ENCODE data around the gene ARHGDIB.

- no peak for TF ChIP-seq POLR2AphosphoS5 (IDR thresholded peaks at IDR 0.05; ENCODE audit: low read depth)
- TF ChIP-seq, protein P1, sequence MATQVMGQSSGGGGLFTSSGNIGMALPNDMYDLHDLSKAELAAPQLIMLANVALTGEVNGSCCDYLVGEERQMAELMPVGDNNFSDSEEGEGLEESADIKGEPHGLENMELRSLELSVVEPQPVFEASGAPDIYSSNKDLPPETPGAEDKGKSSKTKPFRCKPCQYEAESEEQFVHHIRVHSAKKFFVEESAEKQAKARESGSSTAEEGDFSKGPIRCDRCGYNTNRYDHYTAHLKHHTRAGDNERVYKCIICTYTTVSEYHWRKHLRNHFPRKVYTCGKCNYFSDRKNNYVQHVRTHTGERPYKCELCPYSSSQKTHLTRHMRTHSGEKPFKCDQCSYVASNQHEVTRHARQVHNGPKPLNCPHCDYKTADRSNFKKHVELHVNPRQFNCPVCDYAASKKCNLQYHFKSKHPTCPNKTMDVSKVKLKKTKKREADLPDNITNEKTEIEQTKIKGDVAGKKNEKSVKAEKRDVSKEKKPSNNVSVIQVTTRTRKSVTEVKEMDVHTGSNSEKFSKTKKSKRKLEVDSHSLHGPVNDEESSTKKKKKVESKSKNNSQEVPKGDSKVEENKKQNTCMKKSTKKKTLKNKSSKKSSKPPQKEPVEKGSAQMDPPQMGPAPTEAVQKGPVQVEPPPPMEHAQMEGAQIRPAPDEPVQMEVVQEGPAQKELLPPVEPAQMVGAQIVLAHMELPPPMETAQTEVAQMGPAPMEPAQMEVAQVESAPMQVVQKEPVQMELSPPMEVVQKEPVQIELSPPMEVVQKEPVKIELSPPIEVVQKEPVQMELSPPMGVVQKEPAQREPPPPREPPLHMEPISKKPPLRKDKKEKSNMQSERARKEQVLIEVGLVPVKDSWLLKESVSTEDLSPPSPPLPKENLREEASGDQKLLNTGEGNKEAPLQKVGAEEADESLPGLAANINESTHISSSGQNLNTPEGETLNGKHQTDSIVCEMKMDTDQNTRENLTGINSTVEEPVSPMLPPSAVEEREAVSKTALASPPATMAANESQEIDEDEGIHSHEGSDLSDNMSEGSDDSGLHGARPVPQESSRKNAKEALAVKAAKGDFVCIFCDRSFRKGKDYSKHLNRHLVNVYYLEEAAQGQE (IDR thresholded peaks at IDR 0.05; ENCODE audit: insufficient replicate concordance, low read depth) = no peak
Measured at GRCh38 chr12:14988035-14988434, 26.6 kb upstream of the ARHGDIB start.
